Esophagus squamous epithelium (tissue), 5 donors: Measurements from ENCODE around the gene TANGO6. TPM values are rescaled to one million over a fixed set of nuclear protein-coding genes. Genes with fewer than 3 reads are reported as not detected.
A peak's percentile ranks its signal among the peaks of the same experiment; 100 is the strongest.

ENCODE experiments used
- DNase-seq: peaks from one replicate; lab custom pipeline; 2025; lab: John Stamatoyannopoulos, UW
- H3K27ac ChIP-seq, 4 donors: fragments of 200-600 bp; sonication (generic); one replicate each; pipeline ENCODE4 v1.5.1; 2016 to 2019; ENCODE audit warnings: mild to moderate bottlenecking in 1 of 4
- H3K27me3 ChIP-seq, 4 donors: fragments of 200-600 bp; sonication (generic); 1 replicate in 3 of 4; 2 replicates in 1 of 4; pipeline versions ENCODE4 v1.5.1 to v1.6.0; 2017 to 2021; ENCODE audit warnings: antibody characterized with exemption in 1 of 4
- H3K36me3 ChIP-seq, 3 donors: fragments of 200-600 bp; sonication (generic); one replicate each; pipeline ENCODE4 v1.5.1; 2016 to 2019
- H3K4me1 ChIP-seq, 3 donors: fragments of 200-600 bp; sonication (generic); one replicate each; pipeline ENCODE4 v1.5.1; 2017 to 2019
- H3K4me3 ChIP-seq, 4 donors: fragments of 200-600 bp; sonication (generic); 1 replicate in 3 of 4; 2 replicates in 1 of 4; pipeline ENCODE4 v1.5.1; 2016 to 2019; ENCODE audit warnings: mild to moderate bottlenecking in 2 of 4, moderate library complexity in 1 of 4
- H3K9me3 ChIP-seq, 3 donors: fragments of 200-600 bp; sonication (generic); one replicate each; pipeline ENCODE4 v1.5.1; 2016 to 2019
- CTCF ChIP-seq, 6 experiments: fragments of 450-650 bp in 4 of 6; fragments of 200-600 bp in 2 of 6; sonication (generic) in 2 of 6; IDR thresholded peaks; one replicate each; pipeline ENCODE4 v1.5.1; 2016 to 2019; ENCODE audit warnings: antibody characterized with exemption in 6 of 6, mild to moderate bottlenecking in 4 of 6, moderate library complexity in 4 of 6
- POLR2A ChIP-seq, 4 donors: fragments of 450-650 bp; IDR thresholded peaks; one replicate each; pipeline ENCODE4 v1.6.1; 2017; ENCODE audit warnings: antibody characterized with exemption in 4 of 4, mild to moderate bottlenecking in 4 of 4, moderate library complexity in 3 of 4
- WGBS, 2 donors: methylation state at CpG; one replicate each; pipeline ENCODE4 v1.1.5; 2018; 5-methylcytosine and 5-hydroxymethylcytosine counted together
- intact Hi-C: fragments of 100-400 bp; cut with DNase I; formaldehyde crosslinking; loops from one replicate; pipeline ENCODE4 v1.15.0; 2022
- total RNA-seq, 4 donors: library from RNA; depleted of rRNA; stranded (reverse); fragments of >200 nt; gene quantifications; one replicate each; pipeline ENCODE4 v1.1.0, GENCODE V29; 2016
- donor health status: DM: yes; HTN: yes; CAD: no.

The TANGO6 gene
- total RNA-seq, 4 donors from 2014 or later: 5.5 to 15.8 (median 10.1) TPM

GRCh38 chr16:69108064-69108904, 265.0 kb downstream of the TANGO6 start:
- 33 to 39% methylated on average over 2 to 6 of the region's 9 CpGs for WGBS, 2 donors
- DNase-seq: no peak
- H3K4me3 ChIP-seq: peak overlapping the region; percentile 60 to 80 (median 74)

GRCh38 chr16:69108905-69109252, 265.5 kb downstream of the TANGO6 start:
- intact Hi-C loops: loop anchor here (10.0 kb wide), 1 partner anchor 114 kb away; no protein-coding TSS in a partner anchor

More at GRCh38 chr16:69108064-69108904, 265.0 kb downstream of the TANGO6 start:
- Histone ChIP-seq H3K4me1 (peaks cover 23 to 77% (median 55%) of the 10 kb centered on the region in 3 donors), H3K27ac (peak overlapping the region; percentile 55 to 91 (median 76)), H3K9me3 (no peaks in the 10 kb centered on the region), H3K36me3 (peaks cover 6 to 42% (median 15%) of the 10 kb centered on the region in 3 donors), H3K27me3 (peaks cover 0 to 22% (median 0%) of the 10 kb centered on the region in 4 donors)
- intact Hi-C loops: loop anchor here (10.0 kb wide), 1 partner anchor 113 kb away; no protein-coding TSS in a partner anchor
- TF ChIP-seq CTCF (IDR thresholded peaks at IDR 0.05) (no peak), POLR2A (IDR thresholded peaks at IDR 0.05) (no peak)

GRCh38 chr16:69109486-69110270, 266.3 kb downstream of the TANGO6 start:
- Histone ChIP-seq H3K36me3 (peaks cover 15 to 56% (median 20%) of the 10 kb centered on the region in 3 donors), H3K4me3 (peak overlapping the region in 1 of 4 donors; percentile 80), H3K4me1 (peaks cover 23 to 76% (median 55%) of the 10 kb centered on the region in 3 donors), H3K27ac (no peak overlapping the region), H3K27me3 (peaks cover 0 to 22% (median 0%) of the 10 kb centered on the region in 4 donors), H3K9me3 (no peaks in the 10 kb centered on the region)
- no peak for DNase-seq
- intact Hi-C loops: loop anchor here (10.0 kb wide), 2 partner anchors 115 to 585 kb away; no protein-coding TSS in a partner anchor
- WGBS, 2 donors: 68 to 74% methylated on average over 14 to 41 of the region's 48 CpGs
- no peak for TF ChIP-seq POLR2A (IDR thresholded peaks at IDR 0.05)
- no peak for TF ChIP-seq CTCF (IDR thresholded peaks at IDR 0.05)

More at GRCh38 chr16:69108905-69109252, 265.5 kb downstream of the TANGO6 start:
- H3K4me1 ChIP-seq: peaks cover 23 to 76% (median 55%) of the 10 kb centered on the region in 3 donors
- no peak for DNase-seq
- WGBS, 2 donors: 66 to 76% methylated on average over 4 of the region's 4 CpGs
- H3K27me3 ChIP-seq: peaks cover 0 to 22% (median 0%) of the 10 kb centered on the region in 4 donors
- TF ChIP-seq CTCF (IDR thresholded peaks at IDR 0.05): no peak
- no peak for TF ChIP-seq POLR2A (IDR thresholded peaks at IDR 0.05)
- H3K36me3 ChIP-seq: peaks cover 7 to 48% (median 15%) of the 10 kb centered on the region in 3 donors
- H3K9me3 ChIP-seq: no peaks in the 10 kb centered on the region
- peak overlapping the region in 1 of 4 donors; percentile 80 for H3K4me3 ChIP-seq
- no peak overlapping the region for H3K27ac ChIP-seq

GRCh38 chr16:69110406-69110805, 267.1 kb downstream of the TANGO6 start:
- no peak for DNase-seq
- peaks cover 23 to 71% (median 52%) of the 10 kb centered on the region in 3 donors for H3K4me1 ChIP-seq
- no peak overlapping the region for H3K4me3 ChIP-seq
- H3K36me3 ChIP-seq: peaks cover 17 to 63% (median 27%) of the 10 kb centered on the region in 3 donors
- intact Hi-C loops: loop anchor here (10.0 kb wide), 1 partner anchor 586 kb away; no protein-coding TSS in a partner anchor
- no peaks in the 10 kb centered on the region for H3K9me3 ChIP-seq
- peaks cover 0 to 22% (median 0%) of the 10 kb centered on the region in 4 donors for H3K27me3 ChIP-seq
- 57 to 78% methylated on average over 6 to 7 of the region's 7 CpGs for WGBS, 2 donors
- TF ChIP-seq POLR2A (IDR thresholded peaks at IDR 0.05) (no peak), CTCF (IDR thresholded peaks at IDR 0.05) (no peak)
- no peak overlapping the region for H3K27ac ChIP-seq
